Mononuclear cell (primary cell): Measurements from ENCODE around the gene BTBD9. TPM values are rescaled to one million over a fixed set of nuclear protein-coding genes. Genes with fewer than 3 reads are reported as not detected.

Experiments used
- H3K27me3 ChIP-seq: 2 replicates; pipeline ENCODE4 v1.6.0; 2011; ENCODE audit warnings: low read length, control low read depth; ENCODE audit not compliant: insufficient read depth
- H3K4me1 ChIP-seq: 2 replicates; pipeline ENCODE4 v1.5.1; 2011; ENCODE audit warnings: mild to moderate bottlenecking, low read length, control low read depth; ENCODE audit not compliant: insufficient read depth
- H3K4me3 ChIP-seq: 2 replicates; pipeline ENCODE4 v1.5.1; 2011; ENCODE audit warnings: mild to moderate bottlenecking, low read length, moderate library complexity
- H3K9me3 ChIP-seq: 2 replicates; pipeline ENCODE4 v1.5.1; 2011; ENCODE audit warnings: low read depth, mild to moderate bottlenecking, control low read depth, low read length
- total RNA-seq: library from RNA; depleted of rRNA; stranded (reverse); fragments of >200 nt; gene quantifications from one replicate; pipeline ENCODE4 v1.2.3, GENCODE V29; 2012

BTBD9 gene
- total RNA-seq, 1 donor, result 93.7 TPM

- H3K4me1 ChIP-seq, result no peaks in the 10 kb centered on the region
These were observed 251.8 kb downstream of the BTBD9 start for GRCh38 chr6:38387971-38388370.

GRCh38 chr6:38387461-38387860 lies 252.3 kb downstream of the BTBD9 start:
- H3K4me1 ChIP-seq, result no peaks in the 10 kb centered on the region
- H3K9me3 ChIP-seq, result no peaks in the 10 kb centered on the region
- H3K27me3 ChIP-seq, result no peaks in the 10 kb centered on the region
- H3K4me3 ChIP-seq, result no peak overlapping the region

More at GRCh38 chr6:38387971-38388370, 251.8 kb downstream of the BTBD9 start:
- Histone ChIP-seq H3K9me3 (no peaks in the 10 kb centered on the region), H3K4me3 (no peak overlapping the region), H3K27me3 (no peaks in the 10 kb centered on the region)

GRCh38 chr6:38378801-38379200 lies 260.9 kb downstream of the BTBD9 start:
- H3K4me3 ChIP-seq, result no peak overlapping the region
- H3K4me1 ChIP-seq, result no peaks in the 10 kb centered on the region
- no peaks in the 10 kb centered on the region for H3K27me3 ChIP-seq
- no peaks in the 10 kb centered on the region for H3K9me3 ChIP-seq

GRCh38 chr6:38375937-38376336 lies 263.8 kb downstream of the BTBD9 start:
- Histone ChIP-seq H3K4me3 (no peak overlapping the region), H3K4me1 (no peaks in the 10 kb centered on the region), H3K9me3 (no peaks in the 10 kb centered on the region), H3K27me3 (no peaks in the 10 kb centered on the region)

GRCh38 chr6:38375341-38375740 lies 264.4 kb downstream of the BTBD9 start:
- H3K27me3 ChIP-seq, result no peaks in the 10 kb centered on the region
- H3K9me3 ChIP-seq, result no peaks in the 10 kb centered on the region
- H3K4me1 ChIP-seq, result no peaks in the 10 kb centered on the region
- no peak overlapping the region for H3K4me3 ChIP-seq

- Histone ChIP-seq H3K27me3 (no peaks in the 10 kb centered on the region), H3K9me3 (no peaks in the 10 kb centered on the region), H3K4me1 (no peaks in the 10 kb centered on the region), H3K4me3 (no peak overlapping the region)
These were observed 267.8 kb downstream of the BTBD9 start for GRCh38 chr6:38371881-38372280.

GRCh38 chr6:38370653-38371601 lies 268.8 kb downstream of the BTBD9 start:
- Histone ChIP-seq H3K27me3 (no peaks in the 10 kb centered on the region), H3K4me3 (no peak overlapping the region), H3K4me1 (no peaks in the 10 kb centered on the region), H3K9me3 (no peaks in the 10 kb centered on the region)

- no peaks in the 10 kb centered on the region for H3K4me1 ChIP-seq
- no peaks in the 10 kb centered on the region for H3K27me3 ChIP-seq
- H3K9me3 ChIP-seq, result no peaks in the 10 kb centered on the region
- no peak overlapping the region for H3K4me3 ChIP-seq
These were observed 272.5 kb downstream of the BTBD9 start for GRCh38 chr6:38367231-38367630.

GRCh38 chr6:38366234-38366633 lies 273.5 kb downstream of the BTBD9 start:
- Histone ChIP-seq H3K27me3 (no peaks in the 10 kb centered on the region), H3K4me1 (no peaks in the 10 kb centered on the region), H3K4me3 (no peak overlapping the region), H3K9me3 (no peaks in the 10 kb centered on the region)

GRCh38 chr6:38364775-38365174 lies 275.0 kb downstream of the BTBD9 start:
- no peaks in the 10 kb centered on the region for H3K27me3 ChIP-seq
- H3K9me3 ChIP-seq, result no peaks in the 10 kb centered on the region
- no peak overlapping the region for H3K4me3 ChIP-seq
- H3K4me1 ChIP-seq, result no peaks in the 10 kb centered on the region

GRCh38 chr6:38364127-38364526 lies 275.6 kb downstream of the BTBD9 start:
- H3K4me3 ChIP-seq, result no peak overlapping the region
- H3K4me1 ChIP-seq, result no peaks in the 10 kb centered on the region
- H3K27me3 ChIP-seq, result no peaks in the 10 kb centered on the region
- H3K9me3 ChIP-seq, result no peaks in the 10 kb centered on the region

GRCh38 chr6:38355519-38355918 lies 284.2 kb downstream of the BTBD9 start:
- Histone ChIP-seq H3K4me3 (no peak overlapping the region), H3K27me3 (no peaks in the 10 kb centered on the region), H3K9me3 (no peaks in the 10 kb centered on the region), H3K4me1 (no peaks in the 10 kb centered on the region)

- no peaks in the 10 kb centered on the region for H3K9me3 ChIP-seq
- H3K4me1 ChIP-seq, result no peaks in the 10 kb centered on the region
- no peaks in the 10 kb centered on the region for H3K27me3 ChIP-seq
- no peak overlapping the region for H3K4me3 ChIP-seq
These were observed 284.8 kb downstream of the BTBD9 start for GRCh38 chr6:38354905-38355304.

GRCh38 chr6:38354037-38354381 lies 285.7 kb downstream of the BTBD9 start:
- Histone ChIP-seq H3K9me3 (no peaks in the 10 kb centered on the region), H3K27me3 (no peaks in the 10 kb centered on the region), H3K4me1 (no peaks in the 10 kb centered on the region), H3K4me3 (no peak overlapping the region)

GRCh38 chr6:38353310-38354036 lies 286.3 kb downstream of the BTBD9 start:
- no peaks in the 10 kb centered on the region for H3K4me1 ChIP-seq
- H3K9me3 ChIP-seq, result no peaks in the 10 kb centered on the region
- no peak overlapping the region for H3K4me3 ChIP-seq
- no peaks in the 10 kb centered on the region for H3K27me3 ChIP-seq
